D721Med (cell line): ENCODE results near the gene HIVEP3.

Source experiments
- DNase-seq: peaks from one replicate; pipeline ENCODE4 v3.0.0; 2011; ENCODE audit warnings: low spot score; ENCODE audit not compliant: insufficient read length
- FAIRE-seq: peaks from 2 replicates; lab custom pipeline; 2011; peaks lifted over from hg19 to GRCh38; lab: Jason Lieb, UNC
- CTCF ChIP-seq: IDR thresholded peaks from 2 replicates; pipeline ENCODE4 v1.5.1; 2012; ENCODE audit warnings: mild to moderate bottlenecking, control low read depth; ENCODE audit not compliant: insufficient read depth; ENCODE audit errors: missing control alignments

Gene HIVEP3

GRCh38 chr1:41723786-41724185 is 194.9 kb downstream of the HIVEP3 start:
- DNase-seq, result no peak
- no peak for TF ChIP-seq CTCF
- FAIRE-seq, result no peak

- no peak for TF ChIP-seq CTCF
- no peak for FAIRE-seq
- no peak for DNase-seq
Observed at GRCh38 chr1:41722184-41722583, 196.5 kb downstream of the HIVEP3 start.

DNA sequence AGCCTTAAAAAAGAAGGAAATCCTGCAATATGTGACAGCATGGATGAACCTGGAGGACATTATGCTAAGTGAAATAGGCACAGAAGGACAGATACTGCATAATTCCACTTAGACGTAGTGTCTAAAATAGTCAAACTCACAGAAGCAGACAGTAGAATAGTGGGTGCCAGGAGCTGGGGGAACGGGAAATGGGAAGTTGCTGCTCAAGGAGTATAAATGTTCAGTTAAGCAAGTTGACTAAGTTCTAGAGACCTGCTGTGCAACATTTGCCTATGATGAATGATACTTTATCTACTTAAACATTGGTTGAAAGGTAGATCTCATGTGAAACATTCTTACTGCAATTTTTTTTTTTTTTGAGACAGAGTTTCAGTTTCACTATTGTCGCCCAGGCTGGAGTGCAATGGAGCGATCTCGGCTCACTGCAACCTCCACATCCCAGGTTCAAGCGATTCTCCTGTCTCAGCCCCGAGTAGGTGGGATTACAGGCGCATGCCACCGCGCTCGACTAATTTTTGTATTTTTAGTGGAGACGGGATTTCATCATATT is 197.8 kb downstream of the HIVEP3 start:
- DNase-seq (no peak), FAIRE-seq (no peak)
- TF ChIP-seq CTCF, result no peak

DNA sequence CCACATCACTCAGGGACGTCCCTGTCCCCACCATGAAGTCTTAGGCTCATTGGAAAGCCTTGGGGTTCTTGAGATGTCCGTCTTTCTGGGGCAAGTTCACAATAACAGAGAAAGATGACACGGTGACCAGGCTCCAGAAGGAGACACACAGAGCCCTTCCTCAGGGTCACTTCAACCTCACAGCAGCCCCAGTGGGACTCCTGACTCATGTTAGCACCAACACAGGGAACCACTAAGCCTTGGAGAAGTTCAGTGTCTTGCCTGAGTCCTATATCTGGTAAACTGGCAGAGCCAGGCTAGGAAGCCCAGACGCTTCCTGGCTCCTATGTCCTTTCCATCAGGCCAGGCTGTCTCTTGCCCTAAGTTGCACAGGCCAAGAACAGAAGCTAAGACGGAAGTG is 199.1 kb downstream of the HIVEP3 start:
- TF ChIP-seq CTCF, result no peak
- no peak for DNase-seq
- FAIRE-seq, result no peak

DNA sequence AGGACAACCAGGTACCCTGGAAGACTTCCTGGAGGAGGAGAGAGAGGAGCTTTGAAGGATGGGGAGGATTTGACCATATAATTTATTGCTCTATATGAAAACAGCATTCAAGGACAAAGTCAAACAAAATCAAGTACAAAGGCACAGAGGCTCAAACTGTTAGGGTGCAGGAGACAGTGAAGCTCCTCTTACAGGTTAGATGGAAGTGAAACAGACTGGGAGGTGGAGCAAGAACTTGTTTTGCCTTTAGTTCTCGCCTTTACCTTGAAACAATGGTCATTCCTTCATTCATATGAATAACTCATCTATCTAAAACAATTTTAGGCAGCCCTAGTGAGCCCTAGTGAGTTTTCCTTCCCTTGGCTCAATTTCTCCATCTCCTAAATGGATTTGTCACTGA is 199.6 kb downstream of the HIVEP3 start:
- no peak for TF ChIP-seq CTCF
- no peak for DNase-seq
- FAIRE-seq, result no peak

DNA sequence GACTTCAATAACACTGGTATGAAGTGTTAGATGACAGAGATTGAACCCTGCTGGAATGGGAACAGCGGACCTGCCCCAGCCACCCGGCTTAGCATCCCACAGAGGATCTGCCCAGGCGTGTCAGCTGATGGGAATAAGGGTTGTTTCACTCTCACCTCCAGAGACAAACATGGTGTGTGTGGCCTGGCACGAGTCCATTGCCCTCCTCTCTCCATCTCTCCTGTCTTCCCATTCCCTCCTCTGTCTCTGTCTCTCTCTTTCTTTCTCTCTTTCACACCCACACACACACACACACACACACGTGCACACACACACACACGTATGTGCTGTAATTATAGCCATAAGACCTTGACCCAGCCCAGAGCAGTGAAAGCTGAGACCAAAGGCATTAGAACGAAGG is 200.2 kb downstream of the HIVEP3 start:
- no peak for TF ChIP-seq CTCF
- FAIRE-seq, result no peak
- no peak for DNase-seq

- DNase-seq, result no peak
- TF ChIP-seq CTCF, result no peak
- no peak for FAIRE-seq
Observed at GRCh38 chr1:41716188-41717130, 202.3 kb downstream of the HIVEP3 start.
